Skin epidermis (tissue), 12 donors: ENCODE results near the gene NOB1.
"Not testable (repeated sequence)": the region's sequence is repeated elsewhere in the genome, so short reads cannot be mapped to it uniquely, and the experiment has no call there.

Experiments
- H3K27ac ChIP-seq, 21 experiments: fragments of 200-600 bp; sonication (generic) in 11 of 21; one replicate each; pipeline ENCODE4 v1.5.0; 2020; ENCODE audit warnings: mild to moderate bottlenecking in 3 of 21, inconsistent platforms in 2 of 21, moderate library complexity in 2 of 21
- H3K4me3 ChIP-seq, 7 experiments: fragments of 200-600 bp; sonication (generic) in 2 of 7; one replicate each; pipeline ENCODE4 v1.5.0; 2020; ENCODE audit warnings: inconsistent platforms in 2 of 7, mild to moderate bottlenecking in 2 of 7, moderate library complexity in 1 of 7

The NOB1 gene

GRCh38 chr16:69762814-69763598 lies 8.3 kb upstream of the NOB1 start:
- Histone ChIP-seq H3K4me3 (peak overlapping the region; percentile 70 to 85 (median 81)), H3K27ac (peak overlapping the region; percentile 62 to 95 (median 91))

GRCh38 chr16:69761983-69762813 lies 7.5 kb upstream of the NOB1 start, which contains the start of gene WWP2:
WWP2 (plus strand) TSS chr16:69762332; CDS start chr16:69787011, 24,679 bp downstream.
- peak within 1 kb of the TSS; percentile 70 to 85 (median 81) for H3K4me3 ChIP-seq
- H3K27ac ChIP-seq, result peak within 1 kb of the TSS; percentile 62 to 95 (median 91)

- not testable (repeated sequence) for H3K27ac ChIP-seq, H3K4me3 ChIP-seq
Observed at GRCh38 chr16:69757375-69757774, 2.6 kb upstream of the NOB1 start.

GRCh38 chr16:69756705-69757104 lies 2.0 kb upstream of the NOB1 start:
- H3K4me3 ChIP-seq, result no peak overlapping the region
- no peak overlapping the region for H3K27ac ChIP-seq

GRCh38 chr16:69754143-69754468 lies 620 bp downstream of the NOB1 start:
- peak overlapping the region; percentile 47 to 93 (median 86) for H3K27ac ChIP-seq
- peak overlapping the region; percentile 70 to 96 (median 80) for H3K4me3 ChIP-seq

- H3K27ac ChIP-seq, result no peak overlapping the region
- no peak overlapping the region for H3K4me3 ChIP-seq
Observed at GRCh38 chr16:69748694-69749345, 5.9 kb downstream of the NOB1 start.

GRCh38 chr16:69747115-69747514 lies 7.6 kb downstream of the NOB1 start:
- H3K27ac ChIP-seq, result no peak overlapping the region
- H3K4me3 ChIP-seq, result no peak overlapping the region

GRCh38 chr16:69745959-69746358 lies 8.8 kb downstream of the NOB1 start:
- H3K27ac ChIP-seq, result no peak overlapping the region
- no peak overlapping the region for H3K4me3 ChIP-seq

GRCh38 chr16:69745232-69745612 lies 9.5 kb downstream of the NOB1 start:
- H3K27ac ChIP-seq, result no peak overlapping the region
- H3K4me3 ChIP-seq, result no peak overlapping the region

- no peak overlapping the region for H3K4me3 ChIP-seq
- H3K27ac ChIP-seq, result no peak overlapping the region
Observed at GRCh38 chr16:69744363-69745231, 10.1 kb downstream of the NOB1 start.

GRCh38 chr16:69741951-69742904 lies 12.5 kb downstream of the NOB1 start:
- Histone ChIP-seq H3K4me3 (no peak overlapping the region), H3K27ac (peak overlapping the region in 1 of 21 experiments; percentile 43)

GRCh38 chr16:69741519-69741918 lies 13.2 kb downstream of the NOB1 start:
- H3K27ac ChIP-seq, result peak overlapping the region in 1 of 21 experiments; percentile 43
- H3K4me3 ChIP-seq, result no peak overlapping the region

GRCh38 chr16:69732101-69732500 lies 22.6 kb downstream of the NOB1 start:
- no peak overlapping the region for H3K27ac ChIP-seq
- no peak overlapping the region for H3K4me3 ChIP-seq

- not testable (repeated sequence) for H3K27ac ChIP-seq, H3K4me3 ChIP-seq
Observed at GRCh38 chr16:69731280-69731679, 23.4 kb downstream of the NOB1 start.

GRCh38 chr16:69729030-69729429 lies 25.7 kb downstream of the NOB1 start:
- not testable (repeated sequence) for H3K27ac ChIP-seq, H3K4me3 ChIP-seq

GRCh38 chr16:69727916-69728270 lies 26.8 kb downstream of the NOB1 start:
- Histone ChIP-seq H3K27ac (peak overlapping the region in 1 of 21 experiments; percentile 89), H3K4me3 (no peak overlapping the region)

GRCh38 chr16:69726313-69727060 lies 28.2 kb downstream of the NOB1 start, which contains the start of gene NQO1:
NQO1 (minus strand) TSS chr16:69726560; CDS start chr16:69726439, 121 bp downstream.
- Histone ChIP-seq H3K27ac (peak within 1 kb of the TSS in 20 of 21 experiments; percentile 30 to 89 (median 75)), H3K4me3 (peak within 1 kb of the TSS; percentile 37 to 54 (median 44))
